ENCODE measurements around the gene CD8B2.
"Not testable (repeated sequence)": the region's sequence is repeated elsewhere in the genome, so short reads cannot be mapped to it uniquely, and the experiment has no call there.

The CD8B2 gene

DNA sequence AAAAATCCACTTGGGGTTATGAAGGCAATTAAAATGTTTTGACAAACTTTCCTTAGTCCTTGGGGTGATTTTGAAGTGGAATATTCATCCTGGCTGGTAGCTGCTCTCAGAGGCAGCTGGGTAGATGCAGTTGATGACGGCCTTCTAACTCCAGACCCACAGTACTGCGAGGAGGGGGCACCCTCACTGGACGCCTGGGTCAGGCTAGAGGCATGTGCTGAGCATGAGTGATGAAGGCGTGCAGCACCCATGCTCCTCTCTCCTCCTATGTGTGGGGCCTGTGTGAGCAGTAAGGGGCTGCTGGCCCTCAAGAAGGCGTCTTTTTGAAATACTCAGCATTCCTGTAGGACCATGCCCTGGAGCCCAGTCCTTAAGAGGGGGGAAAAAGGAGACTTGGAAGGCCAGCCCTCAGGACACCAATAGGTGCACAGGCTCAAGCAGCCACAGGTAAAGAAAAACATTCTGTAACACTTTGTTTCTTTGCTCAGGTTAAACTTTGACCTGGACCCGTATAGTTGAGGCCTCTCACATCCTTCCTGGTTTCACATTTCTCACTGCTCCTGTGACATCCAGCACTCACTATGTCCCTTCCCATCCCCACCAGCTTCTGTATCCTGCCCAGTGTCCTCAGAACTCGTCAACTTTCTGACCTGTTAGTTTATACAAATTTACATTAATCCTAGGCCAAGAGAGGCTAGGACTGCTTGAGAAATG is 64.4 kb downstream of the CD8B2 start:
- no peak for DNase-seq (ENCODE audit: low read depth in 3 of 3)

- DNase-seq (ENCODE audit: low read depth in 3 of 3): no peak
Observed at GRCh38 chr2:106552921-106553320, 65.8 kb downstream of the CD8B2 start.

GRCh38 chr2:106553321-106553720 is 66.2 kb downstream of the CD8B2 start:
- no peak for DNase-seq (ENCODE audit: low read depth in 3 of 3)

GRCh38 chr2:106554411-106554810 is 67.2 kb downstream of the CD8B2 start:
- DNase-seq (ENCODE audit: low read depth in 3 of 3): no peak

DNA sequence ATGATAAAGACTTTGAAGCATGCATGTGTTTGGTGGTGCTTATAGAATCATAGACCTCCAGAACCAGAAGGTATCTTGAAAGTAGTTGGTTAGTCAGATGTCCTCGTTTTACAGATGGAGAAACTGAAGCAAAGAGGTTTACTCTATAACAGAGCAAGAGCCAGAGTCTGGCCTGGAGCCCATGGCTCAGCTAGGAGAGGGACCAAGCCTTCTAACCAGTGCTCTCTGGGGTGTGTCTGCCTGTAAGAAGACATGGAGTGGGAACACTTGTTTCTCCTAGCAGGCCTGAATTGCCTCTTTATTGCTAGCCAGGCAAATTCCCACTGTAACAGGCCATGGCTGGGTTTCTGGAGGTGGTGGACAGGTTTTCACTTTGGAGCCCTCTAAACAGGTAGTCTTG is 67.9 kb downstream of the CD8B2 start:
- no peak for DNase-seq (ENCODE audit: low read depth in 3 of 3)

- not testable (repeated sequence) for DNase-seq (ENCODE audit: low read depth in 3 of 3)
Observed at GRCh38 chr2:106559786-106560185, 72.6 kb downstream of the CD8B2 start.

GRCh38 chr2:106560773-106561172 is 73.6 kb downstream of the CD8B2 start:
- DNase-seq (ENCODE audit: low read depth in 3 of 3): no peak

GRCh38 chr2:106561356-106561755 is 74.2 kb downstream of the CD8B2 start:
- no peak for DNase-seq (ENCODE audit: low read depth in 3 of 3)

DNA sequence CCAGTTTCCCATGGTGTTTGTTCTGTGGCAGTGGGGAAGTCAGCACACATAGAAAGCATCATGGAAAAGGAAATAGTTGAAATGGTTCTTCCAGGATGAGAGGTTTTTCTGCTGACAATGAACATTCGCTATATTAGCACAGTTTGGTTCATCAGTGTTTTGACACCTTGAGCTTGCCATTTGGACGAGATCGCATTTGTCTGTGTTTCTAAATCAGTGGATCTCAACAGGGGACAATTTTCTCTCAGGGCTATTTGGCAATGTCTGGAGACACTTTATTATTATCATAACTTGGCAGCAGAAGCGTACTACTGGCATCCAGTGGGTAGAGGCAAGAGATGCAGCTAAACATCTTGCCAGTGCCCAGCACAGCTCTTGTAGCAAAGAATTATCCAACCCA is 74.6 kb downstream of the CD8B2 start:
- no peak for DNase-seq (ENCODE audit: low read depth in 3 of 3)

- no peak for DNase-seq (ENCODE audit: low read depth in 3 of 3)
Observed at GRCh38 chr2:106562268-106563186, 75.4 kb downstream of the CD8B2 start.

DNA sequence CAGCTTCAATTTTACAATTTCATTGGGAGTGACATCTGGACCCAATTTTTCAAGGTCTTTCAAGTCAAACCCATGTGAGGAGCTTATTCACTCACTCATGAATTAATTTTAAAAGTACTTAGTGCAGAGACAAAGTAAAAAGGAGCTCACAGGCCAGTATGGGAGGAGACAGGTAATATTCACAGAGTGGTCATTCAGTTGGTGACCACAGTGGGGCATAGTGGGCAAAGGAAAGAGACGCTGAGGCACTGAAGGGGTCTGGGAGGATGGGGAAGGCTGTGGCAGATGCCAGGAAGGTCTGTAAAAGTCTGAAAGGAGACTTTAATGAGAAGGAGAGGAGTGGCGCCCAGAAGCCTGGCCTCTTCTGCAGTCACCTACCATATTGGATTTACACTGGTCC is 76.0 kb downstream of the CD8B2 start:
- DNase-seq (ENCODE audit: low read depth in 3 of 3): no peak

GRCh38 chr2:106565599-106565998 is 78.4 kb downstream of the CD8B2 start:
- no peak for DNase-seq (ENCODE audit: low read depth in 3 of 3)

GRCh38 chr2:106566050-106566449 is 78.9 kb downstream of the CD8B2 start:
- no peak for DNase-seq (ENCODE audit: low read depth in 3 of 3)

- DNase-seq (ENCODE audit: low read depth in 3 of 3): not testable (repeated sequence)
Observed at GRCh38 chr2:106566484-106566883, 79.3 kb downstream of the CD8B2 start.

DNA sequence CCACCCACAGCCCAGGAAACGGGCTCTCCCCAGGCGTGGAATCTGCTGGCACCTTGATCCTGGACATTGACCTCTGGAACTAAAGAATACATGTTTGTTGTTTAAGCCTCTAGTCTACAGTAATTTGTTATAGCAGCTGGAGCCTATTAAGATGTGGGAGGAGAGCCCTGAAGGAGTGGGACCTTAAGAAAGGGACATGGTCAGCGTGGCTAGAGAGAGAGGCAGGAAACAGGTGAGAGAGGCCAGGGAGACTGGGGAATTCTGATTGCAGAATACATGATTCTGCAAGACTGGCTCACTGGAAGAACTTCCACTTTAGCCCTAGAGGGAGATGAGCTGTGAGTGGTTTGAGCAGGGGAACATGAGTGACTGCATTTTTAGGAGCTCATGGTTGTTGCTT is 83.2 kb downstream of the CD8B2 start:
- no peak for DNase-seq (ENCODE audit: low read depth in 3 of 3)
